Endothelial cell of umbilical vein (primary cell): ENCODE data around the gene PRR19. TPM values are rescaled to one million over a fixed set of nuclear protein-coding genes. Genes with fewer than 3 reads are reported as not detected.

Experiments used
- BruUV-seq: library from RNA; stranded (reverse); fragments of 400-500 nt; replicated peaks from 2 replicates; lab custom pipeline; 2021; lab: Mats Ljungman, UMichigan
- CTCF ChIA-PET: fragments of 300-600, 350-600 bp; sonication (Branson Sonifier 250); formaldehyde crosslinking; loops from one replicate; lab custom pipeline; 2021; ENCODE audit warnings: antibody characterized with exemption, inconsistent platforms; lab: Charles Lee
- POLR2A ChIA-PET: fragments of 300-600, 350-600 bp; sonication (Branson Sonifier 250); formaldehyde crosslinking; loops from one replicate; lab custom pipeline; 2021; ENCODE audit warnings: antibody characterized with exemption, inconsistent platforms; lab: Charles Lee
- DNase-seq: peaks from one replicate; pipeline ENCODE4 v3.0.0-alpha.2; 2011; ENCODE audit warnings: low read depth, low spot score
- FAIRE-seq: peaks from 2 replicates; lab custom pipeline; 2011; peaks lifted over from hg19 to GRCh38; lab: Jason Lieb, UNC
- H2AFZ ChIP-seq: 2 replicates; pipeline ENCODE4 v1.6.0; 2012; ENCODE audit warnings: low read depth, low read length, control low read depth, inconsistent platforms
- H3K27ac ChIP-seq: 2 replicates; pipeline ENCODE4 v1.5.1; 2011; ENCODE audit warnings: low read depth, mild to moderate bottlenecking, control low read depth, low read length, moderate library complexity; ENCODE audit not compliant: insufficient read depth
- H3K27me3 ChIP-seq, 2 experiments: 2 replicates each; pipeline versions ENCODE4 v1.6.0 to v1.6.1; 2011; ENCODE audit warnings: low read length in 2 of 2, mixed read lengths in 1 of 2; ENCODE audit not compliant: control insufficient read depth in 2 of 2, insufficient read depth in 2 of 2
- H3K36me3 ChIP-seq, 2 experiments: 2 replicates in 1 of 2; 3 replicates in 1 of 2; pipeline ENCODE4 v1.5.1; 2011; ENCODE audit warnings: low read length in 2 of 2, mild to moderate bottlenecking in 1 of 2, moderate library complexity in 1 of 2; ENCODE audit not compliant: control insufficient read depth in 2 of 2, insufficient read depth in 2 of 2; ENCODE audit errors: extremely low read depth in 1 of 2
- H3K4me1 ChIP-seq: 3 replicates; pipeline ENCODE4 v1.5.1; 2011; ENCODE audit warnings: mild to moderate bottlenecking, low read length; ENCODE audit not compliant: control insufficient read depth, insufficient read depth; ENCODE audit errors: extremely low read depth
- H3K4me2 ChIP-seq: 2 replicates; pipeline ENCODE4 v1.6.1; 2011; ENCODE audit warnings: low read length, control low read depth, mixed read lengths; ENCODE audit not compliant: insufficient read depth
- H3K4me3 ChIP-seq, 3 experiments: fragments of 200-600 bp in 1 of 3; sonication (generic), shearing (Covaris generic) in 1 of 3; replicated peaks in 1 of 3; 2 replicates each; pipeline ENCODE4 v1.5.1; 2011 to 2016; ENCODE audit warnings: control low read depth in 3 of 3, low read length in 3 of 3, mild to moderate bottlenecking in 2 of 3, inconsistent platforms in 1 of 3, low read depth in 1 of 3, moderate library complexity in 1 of 3; ENCODE audit not compliant: insufficient read depth in 1 of 3
- H3K79me2 ChIP-seq: 2 replicates; pipeline ENCODE4 v1.6.0; 2012; ENCODE audit warnings: low read length, inconsistent platforms; ENCODE audit not compliant: control insufficient read depth, insufficient read depth
- H3K9ac ChIP-seq: replicated peaks from 2 replicates; pipeline ENCODE3; 2011; ENCODE audit warnings: low read length, control low read depth; ENCODE audit not compliant: insufficient read depth; ENCODE audit errors: extremely low read depth
- H3K9me1 ChIP-seq: replicated peaks from 3 replicates; pipeline ENCODE4 v1.6.0; 2011; ENCODE audit warnings: mild to moderate bottlenecking, low read length; ENCODE audit not compliant: control insufficient read depth, insufficient read depth; ENCODE audit errors: extremely low read depth
- H3K9me3 ChIP-seq: replicated peaks from 2 replicates; pipeline ENCODE4 v1.5.1; 2012; ENCODE audit warnings: low read length, inconsistent platforms; ENCODE audit not compliant: control insufficient read depth, insufficient read depth
- H4K20me1 ChIP-seq: replicated peaks from 2 replicates; pipeline ENCODE3; 2011; ENCODE audit warnings: mild to moderate bottlenecking, low read length; ENCODE audit not compliant: control insufficient read depth, insufficient read depth; ENCODE audit errors: extremely low read depth
- CTCF ChIP-seq, 2 donors: IDR thresholded peaks; 1 replicate in 1 of 2; 2 replicates in 1 of 2; pipeline ENCODE4 v1.5.1; 2011; ENCODE audit warnings: low read length in 2 of 2, mild to moderate bottlenecking in 2 of 2, moderate library complexity in 2 of 2, control low read depth in 1 of 2, inconsistent platforms in 1 of 2, low read depth in 1 of 2; ENCODE audit not compliant: insufficient read depth in 1 of 2; ENCODE audit errors: extremely low read depth in 1 of 2
- EZH2 ChIP-seq: IDR thresholded peaks from 2 replicates; pipeline ENCODE4 v1.6.1; 2012; ENCODE audit warnings: borderline replicate concordance, low read depth, mild to moderate bottlenecking, moderate library complexity, low read length, inconsistent platforms; ENCODE audit not compliant: severe bottlenecking
- FOS ChIP-seq: IDR thresholded peaks from 2 replicates; pipeline ENCODE4 v1.6.1; 2011; ENCODE audit warnings: mild to moderate bottlenecking, low read length, moderate library complexity, borderline replicate concordance; ENCODE audit not compliant: insufficient read depth
- GATA2 ChIP-seq: IDR thresholded peaks from 2 replicates; pipeline ENCODE4 v1.7.0; 2011; ENCODE audit warnings: low read depth, mild to moderate bottlenecking, moderate library complexity, mixed read lengths, low read length; ENCODE audit not compliant: insufficient read length, insufficient read depth
- JUN ChIP-seq: IDR thresholded peaks from 2 replicates; pipeline ENCODE4 v1.6.1; 2011; ENCODE audit warnings: borderline replicate concordance, low read depth; ENCODE audit not compliant: insufficient read length, insufficient read depth
- MYC ChIP-seq: IDR thresholded peaks from one replicate; pipeline ENCODE4 v1.6.1; 2011; ENCODE audit warnings: mild to moderate bottlenecking, low read depth, low read length
- POLR2A ChIP-seq: IDR thresholded peaks from 2 replicates; pipeline ENCODE4 v1.6.1; 2012; ENCODE audit warnings: low read depth, mild to moderate bottlenecking, control low read depth, low read length
- POLR2AphosphoS5 ChIP-seq: IDR thresholded peaks from 2 replicates; pipeline ENCODE4 v1.6.1; 2012; ENCODE audit warnings: low read depth, mild to moderate bottlenecking, control low read depth, low read length, moderate library complexity; ENCODE audit not compliant: insufficient read depth
- dilution Hi-C: fragments of 300-500 bp; cut with MboI; formaldehyde crosslinking; loops from one replicate; pipeline ENCODE4 v1.15.0; 2019; ENCODE audit warnings: low sequenced_read_pairs; ENCODE audit not compliant: extremely low pct_ligation_motif_present
- intact Hi-C: fragments of 100-400 bp; cut with micrococcal nuclease; formaldehyde crosslinking; loops from one replicate; pipeline ENCODE4 v1.10.0; 2022
- polyA plus RNA-seq, 4 experiments: library from polyadenylated mRNA; depleted of rRNA in 3 of 4; stranded (reverse) in 3 of 4; unstranded in 1 of 4; fragments of >200 nt; gene quantifications; 2 replicates each; pipeline versions ENCODE4 v1.2.1 to v1.2.3, GENCODE V29; 2011 to 2012; ENCODE audit warnings: missing spikeins in 1 of 4
- total RNA-seq: library from RNA; stranded (reverse); gene quantifications from 2 replicates; pipeline ENCODE4 v1.2.3, GENCODE V29; 2021
- TF ChIP-seq, protein P1 (sequence below): IDR thresholded peaks from 2 replicates; pipeline ENCODE4 v1.6.1; 2011; ENCODE audit not compliant: insufficient read depth, insufficient read length

The PRR19 gene
- total and polyA plus RNA-seq, 2 donors (not counting 3 experiments of a cell fraction or from before 2014, with no cell fraction given) = 1.0 to 1.4 TPM

DNA sequence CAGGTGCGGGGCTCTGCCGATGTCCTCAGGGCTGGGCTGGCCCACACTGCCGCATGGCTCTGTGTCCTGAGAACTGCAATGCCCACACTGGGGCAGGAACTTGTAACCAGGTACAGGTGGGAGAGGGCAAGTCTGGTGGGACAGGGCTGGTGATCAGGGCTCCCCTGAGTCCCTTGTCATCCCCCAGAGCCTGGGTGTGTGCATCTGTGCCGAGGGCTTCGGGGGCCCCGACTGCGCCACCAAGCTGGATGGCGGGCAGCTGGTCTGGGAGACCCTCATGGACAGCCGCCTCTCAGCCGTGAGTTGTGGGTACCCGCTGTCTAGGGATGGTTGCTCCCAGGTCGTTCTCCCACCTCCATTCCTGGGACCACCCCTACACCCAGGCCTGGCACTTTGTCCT lies 54.0 kb downstream of the PRR19 start:
- intact Hi-C loops = no loop called here
- CTCF ChIA-PET = no interaction called here
- POLR2A ChIA-PET = no interaction called here

DNA sequence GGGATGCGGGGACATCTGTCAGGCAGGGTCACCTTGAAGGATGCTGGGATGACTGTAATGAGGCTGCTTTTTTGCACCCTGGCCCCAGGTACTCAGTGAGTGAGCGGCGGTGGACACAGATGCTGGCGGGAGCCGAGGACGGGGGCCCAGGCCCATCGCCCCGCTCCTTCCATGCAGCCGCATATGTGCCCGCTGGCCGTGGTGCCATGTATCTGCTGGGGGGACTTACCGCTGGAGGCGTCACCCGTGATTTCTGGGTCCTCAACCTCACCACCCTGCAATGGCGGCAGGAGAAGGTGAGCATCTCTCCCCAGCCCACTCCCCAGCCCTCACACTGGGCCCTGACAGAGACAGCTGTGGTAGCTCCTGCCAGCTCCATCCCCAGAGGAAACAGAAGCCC lies 54.8 kb downstream of the PRR19 start:
- Histone ChIP-seq H3K27ac (no peak overlapping the region), H3K9me3 (no peaks in the 10 kb centered on the region), H3K36me3 (peaks cover 0 to 25% of the 10 kb centered on the region in 2 experiments), H3K9ac (no peak overlapping the region), H3K4me1 (no peaks in the 10 kb centered on the region), H4K20me1 (no peaks in the 10 kb centered on the region), H3K4me3 (no peak overlapping the region), H3K9me1 (no peaks in the 10 kb centered on the region), H3K4me2 (no peak overlapping the region), H2AFZ (no peak overlapping the region), H3K79me2 (no peaks in the 10 kb centered on the region), H3K27me3 (no peaks in the 10 kb centered on the region)
- FAIRE-seq (no peak), DNase-seq (no peak)
- POLR2A ChIA-PET = no interaction called here
- intact Hi-C loops (no loop called here), dilution Hi-C loops (no loop called here)
- CTCF ChIA-PET = interaction anchor here (1.0 kb wide), 1 partner anchor 14 kb away, joined by 3 read pairs; no protein-coding TSS in a partner anchor
- TF ChIP-seq EZH2 (no peak), CTCF (IDR thresholded peaks at IDR 0.05; ENCODE audit: extremely low read depth in 1 of 2, insufficient read depth in 1 of 2, low read depth in 1 of 2, low read length in 2 of 2) (no peak), POLR2A (no peak), POLR2AphosphoS5 (no peak)
- BruUV-seq = no TSS peak

More for the DNA sequence above, 54.0 kb downstream of the PRR19 start:
- dilution Hi-C loops = no loop called here
- H3K27ac ChIP-seq = no peak overlapping the region
- no peak overlapping the region for H3K4me2 ChIP-seq
- DNase-seq (no peak), FAIRE-seq (no peak)
- H3K4me3 ChIP-seq = no peak overlapping the region
- H3K9ac ChIP-seq = no peak overlapping the region
- H3K9me3 ChIP-seq = no peaks in the 10 kb centered on the region
- TF ChIP-seq GATA2 (no peak), POLR2A (no peak), FOS (no peak), JUN (no peak), POLR2AphosphoS5 (no peak), MYC (no peak)
- TF ChIP-seq, protein P1, sequence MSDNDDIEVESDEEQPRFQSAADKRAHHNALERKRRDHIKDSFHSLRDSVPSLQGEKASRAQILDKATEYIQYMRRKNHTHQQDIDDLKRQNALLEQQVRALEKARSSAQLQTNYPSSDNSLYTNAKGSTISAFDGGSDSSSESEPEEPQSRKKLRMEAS = no peak
- peaks cover 0 to 25% of the 10 kb centered on the region in 2 experiments for H3K36me3 ChIP-seq
- no peaks in the 10 kb centered on the region for H3K27me3 ChIP-seq
- BruUV-seq = no TSS peak
- no peaks in the 10 kb centered on the region for H4K20me1 ChIP-seq
- no peaks in the 10 kb centered on the region for H3K79me2 ChIP-seq
- H3K9me1 ChIP-seq = no peaks in the 10 kb centered on the region
- no peaks in the 10 kb centered on the region for H3K4me1 ChIP-seq
- H2AFZ ChIP-seq = no peak overlapping the region
